ENCODE measurements around the gene ASXL2. TPM values are rescaled to one million over a fixed set of nuclear protein-coding genes. Genes with fewer than 3 reads are reported as not detected.

ASXL2 gene
- total RNA-seq, 2 donors from 2014 or later: 16.8 to 17.1 TPM

- DNase-seq (ENCODE audit: low spot score): no peak
- no peak for TF ChIP-seq CTCF (IDR thresholded peaks at IDR 0.05)
- Histone ChIP-seq H3K9me3 (no peaks in the 10 kb centered on the region), H3K27ac (no peak overlapping the region), H3K27me3 (no peaks in the 10 kb centered on the region), H3K36me3 (peaks cover 31% of the 10 kb centered on the region), H3K4me1 (no peaks in the 10 kb centered on the region), H3K4me3 (no peak overlapping the region)
These were observed 137.4 kb downstream of the ASXL2 start for GRCh38 chr2:25740810-25741381.

GRCh38 chr2:25738383-25739343, 139.6 kb downstream of the ASXL2 start:
- no peaks in the 10 kb centered on the region for H3K9me3 ChIP-seq
- peak overlapping the region in 1 of 2 donors; percentile 36 for H3K27ac ChIP-seq
- TF ChIP-seq CTCF (IDR thresholded peaks at IDR 0.05): no peak
- peaks cover 24% of the 10 kb centered on the region for H3K36me3 ChIP-seq
- H3K27me3 ChIP-seq: no peaks in the 10 kb centered on the region
- no peak overlapping the region for H3K4me3 ChIP-seq
- no peak for DNase-seq (ENCODE audit: low spot score)
- no peaks in the 10 kb centered on the region for H3K4me1 ChIP-seq

GRCh38 chr2:25736899-25737515, 141.3 kb downstream of the ASXL2 start:
- H3K4me3 ChIP-seq: no peak overlapping the region
- DNase-seq (ENCODE audit: low spot score): no peak
- H3K36me3 ChIP-seq: peaks cover 8% of the 10 kb centered on the region
- no peak for TF ChIP-seq CTCF (IDR thresholded peaks at IDR 0.05)
- no peak overlapping the region for H3K27ac ChIP-seq
- no peaks in the 10 kb centered on the region for H3K4me1 ChIP-seq
- H3K9me3 ChIP-seq: no peaks in the 10 kb centered on the region
- no peaks in the 10 kb centered on the region for H3K27me3 ChIP-seq

GRCh38 chr2:25735835-25736234, 142.5 kb downstream of the ASXL2 start:
- Histone ChIP-seq H3K4me1 (no peaks in the 10 kb centered on the region), H3K9me3 (no peaks in the 10 kb centered on the region), H3K4me3 (no peak overlapping the region), H3K27me3 (no peaks in the 10 kb centered on the region), H3K36me3 (no peaks in the 10 kb centered on the region), H3K27ac (no peak overlapping the region)
- no peak for TF ChIP-seq CTCF (IDR thresholded peaks at IDR 0.05)
- no peak for DNase-seq (ENCODE audit: low spot score)

- Histone ChIP-seq H3K4me1 (no peaks in the 10 kb centered on the region), H3K9me3 (no peaks in the 10 kb centered on the region), H3K27me3 (no peaks in the 10 kb centered on the region), H3K27ac (no peak overlapping the region), H3K4me3 (no peak overlapping the region), H3K36me3 (no peaks in the 10 kb centered on the region)
- no peak for DNase-seq (ENCODE audit: low spot score)
- TF ChIP-seq CTCF (IDR thresholded peaks at IDR 0.05): no peak
These were observed 149.7 kb downstream of the ASXL2 start for GRCh38 chr2:25728559-25728958.
